Endothelial cell of umbilical vein (primary cell): Measurements from ENCODE around the gene ANGPTL2. TPM values are rescaled to one million over a fixed set of nuclear protein-coding genes. Genes with fewer than 3 reads are reported as not detected.

ENCODE experiments used
- BruUV-seq: library from RNA; stranded (reverse); fragments of 400-500 nt; replicated peaks from 2 replicates; lab custom pipeline; 2021; lab: Mats Ljungman, UMichigan
- CTCF ChIA-PET: fragments of 300-600, 350-600 bp; sonication (Branson Sonifier 250); formaldehyde crosslinking; loops from one replicate; lab custom pipeline; 2021; ENCODE audit warnings: antibody characterized with exemption, inconsistent platforms; lab: Charles Lee
- POLR2A ChIA-PET: fragments of 300-600, 350-600 bp; sonication (Branson Sonifier 250); formaldehyde crosslinking; loops from one replicate; lab custom pipeline; 2021; ENCODE audit warnings: antibody characterized with exemption, inconsistent platforms; lab: Charles Lee
- DNase-seq: peaks from one replicate; pipeline ENCODE4 v3.0.0-alpha.2; 2011; ENCODE audit warnings: low read depth, low spot score
- FAIRE-seq: peaks from 2 replicates; lab custom pipeline; 2011; peaks lifted over from hg19 to GRCh38; lab: Jason Lieb, UNC
- H2AFZ ChIP-seq: 2 replicates; pipeline ENCODE4 v1.6.0; 2012; ENCODE audit warnings: low read depth, low read length, control low read depth, inconsistent platforms
- H3K27ac ChIP-seq: 2 replicates; pipeline ENCODE4 v1.5.1; 2011; ENCODE audit warnings: low read depth, mild to moderate bottlenecking, control low read depth, low read length, moderate library complexity; ENCODE audit not compliant: insufficient read depth
- H3K27me3 ChIP-seq, 2 experiments: 2 replicates each; pipeline versions ENCODE4 v1.6.0 to v1.6.1; 2011; ENCODE audit warnings: low read length in 2 of 2, mixed read lengths in 1 of 2; ENCODE audit not compliant: control insufficient read depth in 2 of 2, insufficient read depth in 2 of 2
- H3K36me3 ChIP-seq, 2 experiments: 2 replicates in 1 of 2; 3 replicates in 1 of 2; pipeline ENCODE4 v1.5.1; 2011; ENCODE audit warnings: low read length in 2 of 2, mild to moderate bottlenecking in 1 of 2, moderate library complexity in 1 of 2; ENCODE audit not compliant: control insufficient read depth in 2 of 2, insufficient read depth in 2 of 2; ENCODE audit errors: extremely low read depth in 1 of 2
- H3K4me1 ChIP-seq: 3 replicates; pipeline ENCODE4 v1.5.1; 2011; ENCODE audit warnings: mild to moderate bottlenecking, low read length; ENCODE audit not compliant: control insufficient read depth, insufficient read depth; ENCODE audit errors: extremely low read depth
- H3K4me2 ChIP-seq: 2 replicates; pipeline ENCODE4 v1.6.1; 2011; ENCODE audit warnings: low read length, control low read depth, mixed read lengths; ENCODE audit not compliant: insufficient read depth
- H3K4me3 ChIP-seq, 3 experiments: fragments of 200-600 bp in 1 of 3; sonication (generic), shearing (Covaris generic) in 1 of 3; replicated peaks in 1 of 3; 2 replicates each; pipeline ENCODE4 v1.5.1; 2011 to 2016; ENCODE audit warnings: control low read depth in 3 of 3, low read length in 3 of 3, mild to moderate bottlenecking in 2 of 3, inconsistent platforms in 1 of 3, low read depth in 1 of 3, moderate library complexity in 1 of 3; ENCODE audit not compliant: insufficient read depth in 1 of 3
- H3K79me2 ChIP-seq: 2 replicates; pipeline ENCODE4 v1.6.0; 2012; ENCODE audit warnings: low read length, inconsistent platforms; ENCODE audit not compliant: control insufficient read depth, insufficient read depth
- H3K9ac ChIP-seq: replicated peaks from 2 replicates; pipeline ENCODE3; 2011; ENCODE audit warnings: low read length, control low read depth; ENCODE audit not compliant: insufficient read depth; ENCODE audit errors: extremely low read depth
- H3K9me1 ChIP-seq: replicated peaks from 3 replicates; pipeline ENCODE4 v1.6.0; 2011; ENCODE audit warnings: mild to moderate bottlenecking, low read length; ENCODE audit not compliant: control insufficient read depth, insufficient read depth; ENCODE audit errors: extremely low read depth
- H3K9me3 ChIP-seq: replicated peaks from 2 replicates; pipeline ENCODE4 v1.5.1; 2012; ENCODE audit warnings: low read length, inconsistent platforms; ENCODE audit not compliant: control insufficient read depth, insufficient read depth
- H4K20me1 ChIP-seq: replicated peaks from 2 replicates; pipeline ENCODE3; 2011; ENCODE audit warnings: mild to moderate bottlenecking, low read length; ENCODE audit not compliant: control insufficient read depth, insufficient read depth; ENCODE audit errors: extremely low read depth
- CTCF ChIP-seq, 2 donors: IDR thresholded peaks; 1 replicate in 1 of 2; 2 replicates in 1 of 2; pipeline ENCODE4 v1.5.1; 2011; ENCODE audit warnings: low read length in 2 of 2, mild to moderate bottlenecking in 2 of 2, moderate library complexity in 2 of 2, control low read depth in 1 of 2, inconsistent platforms in 1 of 2, low read depth in 1 of 2; ENCODE audit not compliant: insufficient read depth in 1 of 2; ENCODE audit errors: extremely low read depth in 1 of 2
- EZH2 ChIP-seq: IDR thresholded peaks from 2 replicates; pipeline ENCODE4 v1.6.1; 2012; ENCODE audit warnings: borderline replicate concordance, low read depth, mild to moderate bottlenecking, moderate library complexity, low read length, inconsistent platforms; ENCODE audit not compliant: severe bottlenecking
- FOS ChIP-seq: IDR thresholded peaks from 2 replicates; pipeline ENCODE4 v1.6.1; 2011; ENCODE audit warnings: mild to moderate bottlenecking, low read length, moderate library complexity, borderline replicate concordance; ENCODE audit not compliant: insufficient read depth
- GATA2 ChIP-seq: IDR thresholded peaks from 2 replicates; pipeline ENCODE4 v1.7.0; 2011; ENCODE audit warnings: low read depth, mild to moderate bottlenecking, moderate library complexity, mixed read lengths, low read length; ENCODE audit not compliant: insufficient read length, insufficient read depth
- JUN ChIP-seq: IDR thresholded peaks from 2 replicates; pipeline ENCODE4 v1.6.1; 2011; ENCODE audit warnings: borderline replicate concordance, low read depth; ENCODE audit not compliant: insufficient read length, insufficient read depth
- MAX ChIP-seq: IDR thresholded peaks from 2 replicates; pipeline ENCODE4 v1.6.1; 2011; ENCODE audit not compliant: insufficient read depth, insufficient read length
- MYC ChIP-seq: IDR thresholded peaks from one replicate; pipeline ENCODE4 v1.6.1; 2011; ENCODE audit warnings: mild to moderate bottlenecking, low read depth, low read length
- POLR2A ChIP-seq: IDR thresholded peaks from 2 replicates; pipeline ENCODE4 v1.6.1; 2012; ENCODE audit warnings: low read depth, mild to moderate bottlenecking, control low read depth, low read length
- POLR2AphosphoS5 ChIP-seq: IDR thresholded peaks from 2 replicates; pipeline ENCODE4 v1.6.1; 2012; ENCODE audit warnings: low read depth, mild to moderate bottlenecking, control low read depth, low read length, moderate library complexity; ENCODE audit not compliant: insufficient read depth
- dilution Hi-C: fragments of 300-500 bp; cut with MboI; formaldehyde crosslinking; loops from one replicate; pipeline ENCODE4 v1.15.0; 2019; ENCODE audit warnings: low sequenced_read_pairs; ENCODE audit not compliant: extremely low pct_ligation_motif_present
- intact Hi-C: fragments of 100-400 bp; cut with micrococcal nuclease; formaldehyde crosslinking; loops from one replicate; pipeline ENCODE4 v1.10.0; 2022
- polyA plus RNA-seq, 4 experiments: library from polyadenylated mRNA; depleted of rRNA in 3 of 4; stranded (reverse) in 3 of 4; unstranded in 1 of 4; fragments of >200 nt; gene quantifications; 2 replicates each; pipeline versions ENCODE4 v1.2.1 to v1.2.3, GENCODE V29; 2011 to 2012; ENCODE audit warnings: missing spikeins in 1 of 4
- total RNA-seq: library from RNA; stranded (reverse); gene quantifications from 2 replicates; pipeline ENCODE4 v1.2.3, GENCODE V29; 2021

Gene ANGPTL2
- total and polyA plus RNA-seq, 2 donors (not counting 3 experiments of a cell fraction or from before 2014, with no cell fraction given) = 15.1 to 24.5 TPM

- Histone ChIP-seq H3K9me3 (no peaks in the 10 kb centered on the region), H3K4me2 (no peak overlapping the region), H3K9ac (no peak overlapping the region), H3K9me1 (no peaks in the 10 kb centered on the region), H2AFZ (no peak overlapping the region), H3K27ac (no peak overlapping the region), H3K36me3 (peaks cover 0 to 3% of the 10 kb centered on the region in 2 experiments), H3K79me2 (no peaks in the 10 kb centered on the region), H3K27me3 (no peaks in the 10 kb centered on the region), H3K4me3 (no peak overlapping the region), H4K20me1 (no peaks in the 10 kb centered on the region), H3K4me1 (no peaks in the 10 kb centered on the region)
- ChIA-PET POLR2A (no interaction called here), CTCF (interaction anchor here (1.3 to 2.5 kb wide), 2 partner anchors 18 to 27 kb away, joined by 3 to 7 read pairs; partner anchors contain the start of gene ANGPTL2)
- FAIRE-seq (no peak), DNase-seq (no peak)
- BruUV-seq = no TSS peak
- dilution Hi-C loops = no loop called here
- intact Hi-C loops = no loop called here
- TF ChIP-seq FOS = no peak
- TF ChIP-seq MYC = no peak
- TF ChIP-seq POLR2A = no peak
- TF ChIP-seq GATA2 = no peak
- no peak for TF ChIP-seq MAX
- TF ChIP-seq CTCF (IDR thresholded peaks at IDR 0.05; ENCODE audit: extremely low read depth in 1 of 2, insufficient read depth in 1 of 2, low read depth in 1 of 2, low read length in 2 of 2) = no peak
- TF ChIP-seq EZH2 = no peak
- TF ChIP-seq POLR2AphosphoS5 = no peak
- no peak for TF ChIP-seq JUN
Observed at GRCh38 chr9:127095411-127095810, 27.0 kb downstream of the ANGPTL2 start.
